ENCODE results near the gene PTK7.
"Not testable (repeated sequence)": the region's sequence is repeated elsewhere in the genome, so short reads cannot be mapped to it uniquely, and the experiment has no call there.

Gene PTK7

DNA sequence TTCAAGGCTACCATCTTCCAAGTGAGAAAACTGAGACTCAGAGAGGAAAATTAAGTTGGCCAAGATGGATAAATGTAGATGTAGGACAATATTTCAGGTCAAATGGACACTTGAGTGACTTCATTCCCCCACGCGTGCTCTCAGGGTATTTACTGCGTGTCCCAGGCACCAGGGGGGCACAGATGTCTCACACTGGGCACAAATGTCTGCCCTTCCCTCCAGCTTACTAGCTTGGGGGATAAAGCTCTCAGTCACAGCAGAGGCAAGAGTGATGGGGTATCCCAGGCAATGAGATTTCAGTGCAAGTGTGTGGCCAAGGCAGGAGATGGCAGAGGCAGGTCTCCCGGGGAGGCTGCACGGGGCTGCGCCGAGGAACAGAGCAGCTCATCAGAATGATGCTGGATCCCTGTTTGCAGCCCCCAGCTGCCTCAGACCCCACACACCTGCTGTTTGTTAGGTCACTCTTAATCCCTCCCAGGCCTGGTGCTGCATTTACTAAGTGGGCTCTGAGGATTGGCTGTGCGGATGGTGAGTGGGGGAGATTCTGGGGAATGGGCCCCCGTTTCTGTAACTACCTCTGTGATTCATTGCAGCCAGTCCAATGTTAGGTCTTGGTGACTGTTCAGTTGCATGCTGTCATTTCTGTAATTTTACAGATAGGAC, 44.1 kb downstream of the PTK7 start:
- no peak for DNase-seq

DNA sequence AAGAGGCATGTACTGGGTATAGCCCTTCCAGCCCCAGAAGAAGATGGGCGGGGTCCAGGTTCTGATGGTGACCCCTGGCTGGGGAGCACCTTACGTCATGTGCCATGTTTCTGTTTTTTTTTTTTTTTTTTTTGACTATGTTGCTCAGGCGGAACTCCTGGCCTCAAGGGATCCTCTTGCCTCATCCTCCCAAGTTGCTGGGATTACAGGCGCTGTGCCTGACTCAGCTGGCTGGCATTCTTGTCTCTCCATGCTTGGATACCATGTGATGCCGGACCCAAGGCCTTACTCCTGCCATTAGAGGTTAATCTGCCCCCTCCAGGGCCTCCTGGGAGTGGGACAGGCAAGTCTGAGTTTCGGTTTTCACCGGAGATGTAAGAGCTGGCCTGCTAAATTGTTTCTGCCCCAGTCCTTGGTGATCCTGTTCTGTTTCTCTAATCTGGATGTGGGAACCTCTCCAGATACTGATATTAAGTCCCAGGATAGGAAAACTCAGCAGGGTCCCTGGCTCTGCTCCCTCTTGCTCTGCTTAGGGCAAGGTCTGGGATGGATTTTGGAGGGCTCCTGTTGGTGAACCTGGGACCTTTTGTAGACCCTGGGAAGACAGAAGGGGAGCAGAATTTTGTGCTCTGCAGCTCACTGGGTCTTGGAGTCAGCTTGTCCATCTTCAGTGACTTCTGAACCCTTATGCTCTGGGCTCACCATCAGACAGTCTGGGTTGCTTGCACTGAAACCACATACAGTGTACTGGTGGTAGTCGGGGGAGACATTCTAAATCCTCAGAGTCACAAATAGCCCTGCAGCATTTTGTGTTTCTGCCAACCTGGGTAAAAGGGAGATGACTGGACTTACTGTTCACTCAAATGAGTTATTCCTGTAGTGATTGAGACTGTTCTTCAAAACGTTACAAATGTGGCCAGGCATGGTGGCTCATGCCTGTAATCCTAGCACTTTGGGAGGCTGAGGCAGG, 45.1 kb downstream of the PTK7 start:
- DNase-seq, result no peak

DNA sequence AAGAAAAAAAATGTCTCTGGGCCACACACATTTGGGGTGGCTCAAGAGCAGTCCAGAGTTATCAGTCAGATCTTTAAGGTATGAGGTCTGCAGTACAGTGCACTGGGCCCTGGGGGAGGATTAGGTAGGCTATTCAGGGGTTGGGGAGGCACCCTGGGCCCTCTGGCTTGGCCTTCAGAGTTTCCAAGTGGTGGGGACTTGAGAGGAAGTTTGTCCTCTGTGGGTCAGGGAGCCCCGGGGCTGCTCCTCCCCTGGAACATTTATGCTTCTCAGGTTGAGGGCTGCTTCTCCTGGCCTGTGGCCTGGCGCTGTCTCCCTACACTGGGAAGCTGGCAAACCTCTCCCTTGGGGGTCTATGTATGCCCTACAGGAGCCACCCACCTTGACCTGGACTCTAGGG, 46.0 kb downstream of the PTK7 start:
- no peak for DNase-seq

GRCh38 chr6:43123461-43124314, 47.6 kb downstream of the PTK7 start:
- no peak for DNase-seq

DNA sequence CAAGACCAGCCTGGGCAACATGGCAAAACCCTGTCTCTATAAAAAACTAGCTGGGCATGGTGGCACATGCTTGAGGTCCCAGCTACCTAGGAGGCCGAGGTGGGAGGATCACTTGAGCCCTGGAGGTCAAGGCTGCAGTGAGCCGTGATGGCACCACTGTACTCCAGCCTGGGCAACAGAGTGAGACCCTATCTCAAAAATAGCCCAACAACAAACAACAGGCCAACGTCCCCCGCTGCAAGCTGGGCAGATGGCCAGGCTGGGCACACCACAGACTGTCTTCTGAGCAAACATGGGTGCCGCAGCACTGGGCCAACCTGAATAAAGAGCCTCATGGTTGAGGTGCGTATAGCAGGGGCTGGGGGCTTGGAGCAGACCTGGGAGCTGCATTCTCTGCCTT, 48.4 kb downstream of the PTK7 start:
- no peak for DNase-seq

DNA sequence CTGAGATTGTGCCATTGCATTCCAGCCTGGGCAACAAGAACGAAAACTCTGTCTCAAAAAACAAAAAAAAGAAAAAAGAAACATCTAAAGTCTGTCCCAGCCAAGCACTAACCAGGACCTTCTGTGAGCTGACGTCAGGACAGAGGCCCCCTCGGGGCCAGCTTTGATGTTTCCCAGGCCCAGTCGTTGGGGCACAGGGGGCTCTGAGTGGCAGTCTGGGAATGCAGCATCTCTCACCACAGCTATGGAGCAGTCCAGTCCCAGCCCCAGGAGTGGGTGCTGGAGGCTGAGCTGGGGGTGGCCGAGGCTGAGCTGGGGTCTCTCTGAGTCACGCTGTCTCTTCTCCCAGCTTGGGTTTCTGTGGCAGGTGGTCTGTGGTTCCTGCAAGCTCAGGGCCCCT, 49.0 kb downstream of the PTK7 start:
- DNase-seq, result no peak

DNA sequence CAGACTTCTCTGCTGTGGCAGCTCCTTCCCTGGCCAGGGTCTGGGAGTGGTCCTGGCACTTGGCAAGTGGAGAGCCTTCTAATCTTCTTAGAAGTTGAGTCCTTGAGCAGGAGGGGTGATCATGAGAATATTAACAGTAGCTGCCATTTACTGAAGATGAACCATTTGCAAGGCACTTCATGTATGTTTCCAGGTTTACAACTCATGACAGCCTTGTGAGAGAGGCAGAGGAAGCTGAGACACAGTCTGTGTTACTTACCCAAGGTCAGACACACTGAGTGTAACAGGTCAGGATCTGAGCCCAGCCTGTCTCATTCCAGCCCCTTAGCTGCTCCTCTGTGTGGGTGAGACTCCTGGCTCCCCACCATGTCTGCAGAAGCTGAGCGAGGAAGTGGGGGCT, 49.4 kb downstream of the PTK7 start:
- DNase-seq, result no peak

DNA sequence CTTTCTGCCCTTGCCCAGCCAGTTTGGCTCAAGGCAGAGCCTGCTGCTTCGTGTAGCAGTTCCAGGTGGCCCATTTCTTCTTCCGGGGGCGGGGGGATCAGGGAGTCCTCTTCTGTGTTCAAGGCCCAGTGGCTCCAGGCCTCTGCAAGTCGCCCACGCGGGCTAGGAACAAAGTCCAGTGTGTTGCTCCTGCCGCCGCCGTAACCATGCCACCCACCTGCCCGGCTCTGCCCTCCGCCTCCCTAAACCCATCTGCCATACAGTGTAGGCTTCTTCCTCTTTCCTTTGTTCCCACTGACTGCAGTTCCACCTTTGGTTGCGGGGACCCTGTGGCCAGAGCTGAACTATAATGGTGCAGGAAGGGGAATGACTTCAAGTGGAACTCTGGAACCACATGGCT, 51.1 kb downstream of the PTK7 start:
- DNase-seq, result no peak

DNA sequence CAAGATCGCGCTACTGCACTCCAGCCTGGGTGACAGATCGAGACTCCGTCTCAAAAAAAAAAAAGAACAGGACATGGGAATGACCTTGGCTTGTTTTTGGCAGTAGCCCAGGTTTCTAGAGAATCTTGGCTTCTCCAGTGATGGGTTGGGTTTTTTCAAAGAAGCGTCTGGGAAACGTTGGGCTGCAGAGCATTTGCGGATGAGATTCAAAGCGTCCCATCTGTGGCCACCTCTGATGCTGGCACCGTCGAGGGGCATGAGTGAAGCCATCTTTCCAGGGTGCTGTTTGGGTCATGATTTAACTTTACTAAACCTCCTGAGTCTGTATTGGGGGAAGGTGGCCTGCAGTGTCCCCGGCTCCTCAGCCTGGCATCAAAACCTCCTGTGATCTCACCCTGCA, 51.8 kb downstream of the PTK7 start:
- DNase-seq, result no peak

- DNase-seq, result no peak
Measured at GRCh38 chr6:43128926-43129325, 52.8 kb downstream of the PTK7 start.

DNA sequence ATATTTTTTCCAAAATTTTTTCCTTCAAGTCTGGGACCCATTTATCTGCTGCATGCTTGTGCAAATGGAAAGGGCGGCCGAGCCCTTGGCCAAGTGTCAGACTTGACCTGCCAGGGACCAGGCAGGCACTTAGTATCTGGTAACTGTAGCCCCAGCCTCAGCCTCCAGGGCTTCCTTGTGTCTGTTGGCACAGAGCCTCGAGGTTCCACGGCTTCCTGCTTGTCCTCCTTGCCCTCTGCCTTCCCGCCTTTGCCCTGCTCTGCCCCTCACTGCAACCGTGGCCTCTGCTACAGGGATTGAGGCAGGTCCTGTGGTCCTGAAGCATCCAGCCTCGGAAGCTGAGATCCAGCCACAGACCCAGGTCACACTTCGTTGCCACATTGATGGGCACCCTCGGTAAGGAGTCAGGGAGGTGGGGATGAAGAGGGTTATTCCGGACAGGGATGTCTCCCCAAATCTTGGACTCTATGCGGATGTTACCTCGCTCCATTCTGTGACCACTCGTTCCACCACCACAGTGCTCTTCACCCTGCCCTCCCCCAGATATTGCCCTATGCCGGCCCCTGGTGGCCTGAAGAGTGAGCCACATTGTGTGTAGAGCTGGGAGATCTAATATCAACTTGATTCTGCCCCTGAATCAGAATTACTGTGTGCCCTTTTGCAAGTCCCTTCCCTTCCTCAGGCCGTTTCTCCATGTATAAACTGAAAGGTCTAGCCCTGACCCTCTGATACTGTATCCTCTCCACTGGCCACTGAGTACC, 53.5 kb downstream of the PTK7 start:
- DNase-seq, result no peak

- no peak for DNase-seq
Measured at GRCh38 chr6:43130429-43130828, 54.3 kb downstream of the PTK7 start.

DNA sequence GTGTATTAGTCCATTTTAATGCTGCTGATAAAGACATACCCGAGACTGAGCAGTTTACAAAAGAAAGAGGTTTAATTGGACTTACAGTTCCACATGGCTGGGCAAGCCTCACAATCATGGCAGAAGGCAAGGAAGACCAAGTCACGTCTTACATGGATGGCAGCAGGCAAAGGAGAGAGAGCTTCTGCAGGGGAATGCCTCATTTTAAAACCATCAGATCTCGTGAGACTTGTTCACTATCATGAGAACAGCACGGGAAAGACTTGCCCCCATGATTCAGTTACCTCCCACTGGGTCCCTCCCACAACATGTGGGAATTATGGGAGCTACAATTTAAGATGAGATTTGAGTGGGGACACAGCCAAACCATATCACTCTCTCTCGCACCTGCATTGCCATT, 55.3 kb downstream of the PTK7 start:
- not testable (repeated sequence) for DNase-seq

DNA sequence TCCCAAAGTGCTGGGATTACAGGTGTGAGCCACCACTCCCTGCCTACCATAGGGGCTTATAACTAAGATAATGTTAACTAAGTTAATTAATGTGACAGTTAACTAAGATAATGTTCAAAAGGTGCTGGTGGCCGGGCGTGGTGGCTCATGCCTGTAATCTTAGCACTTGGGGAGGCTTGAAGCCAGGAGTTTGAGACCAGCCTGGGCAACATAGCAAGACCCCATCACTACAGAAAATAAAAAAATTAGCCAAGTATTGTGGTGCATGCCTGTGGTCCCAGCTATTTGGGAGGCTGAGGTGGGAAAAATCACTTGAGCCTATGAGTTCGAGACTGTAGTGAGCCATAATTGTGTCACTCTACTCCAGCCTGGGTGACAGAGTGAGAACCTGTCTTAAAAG, 62.2 kb downstream of the PTK7 start:
- DNase-seq, result no peak

DNA sequence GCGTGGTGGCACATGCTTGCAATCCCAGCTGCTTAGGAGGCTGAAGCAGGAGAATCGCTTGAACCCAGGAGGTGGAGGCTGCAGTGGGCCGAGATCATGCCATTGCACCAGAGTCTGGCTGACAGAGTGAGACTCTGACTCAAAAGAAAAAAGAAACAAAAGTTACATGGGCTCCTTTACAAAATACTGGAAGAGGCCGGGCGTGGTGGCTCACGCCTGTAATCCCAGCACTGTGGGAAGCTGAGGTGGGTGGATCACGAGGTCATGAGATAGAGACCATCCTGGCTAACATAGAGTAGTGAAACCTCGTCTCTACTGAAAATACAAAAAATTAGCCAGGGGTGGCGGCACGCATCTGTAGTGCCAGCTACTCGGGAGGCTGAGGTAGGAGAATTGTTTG, 63.9 kb downstream of the PTK7 start:
- DNase-seq, result not testable (repeated sequence)

- DNase-seq, result no peak
Measured at GRCh38 chr6:43141644-43142043, 65.5 kb downstream of the PTK7 start.

GRCh38 chr6:43142101-43142500, 66.0 kb downstream of the PTK7 start:
- no peak for DNase-seq

DNA sequence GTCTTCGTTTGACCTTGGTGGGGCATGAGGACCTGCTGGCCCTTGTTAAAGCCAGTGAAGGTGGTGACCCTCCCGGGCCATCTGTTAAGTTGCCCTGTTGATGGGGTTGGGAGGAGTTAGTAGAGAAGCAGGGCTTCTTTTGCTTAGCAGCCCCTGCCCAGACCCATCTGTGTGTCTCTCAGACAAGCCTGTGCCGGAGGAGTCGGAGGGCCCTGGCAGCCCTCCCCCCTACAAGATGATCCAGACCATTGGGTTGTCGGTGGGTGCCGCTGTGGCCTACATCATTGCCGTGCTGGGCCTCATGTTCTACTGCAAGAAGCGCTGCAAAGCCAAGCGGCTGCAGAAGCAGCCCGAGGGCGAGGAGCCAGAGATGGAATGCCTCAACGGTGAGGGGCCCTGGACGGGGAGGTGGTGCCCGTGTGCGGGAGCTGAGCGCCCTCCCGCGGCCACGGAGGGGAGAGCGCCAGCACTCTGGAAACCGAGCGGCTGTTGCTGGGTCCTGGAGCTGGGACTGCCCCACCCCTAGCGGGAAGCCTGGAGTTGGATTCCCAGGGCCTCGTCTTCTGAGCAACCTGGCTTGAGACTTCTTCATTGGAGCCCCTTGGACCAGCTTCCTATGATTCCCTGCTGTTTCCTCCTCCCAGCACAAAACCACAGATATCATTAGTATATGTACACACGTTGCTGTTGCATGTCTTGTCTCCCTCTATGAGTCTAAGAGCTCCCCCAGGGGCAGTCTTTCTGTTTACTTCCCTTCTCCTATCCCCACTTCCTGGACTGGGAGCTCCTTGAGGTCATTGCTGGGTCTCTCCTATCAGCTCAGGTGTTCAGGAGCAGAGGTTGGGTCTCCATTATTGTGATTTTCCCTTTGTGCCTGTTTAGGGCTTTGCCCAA, 67.4 kb downstream of the PTK7 start:
- peak; percentile 42 to 63 (median 59) for DNase-seq

- no peak for DNase-seq
Measured at GRCh38 chr6:43144879-43145278, 68.8 kb downstream of the PTK7 start.

GRCh38 chr6:43146261-43146660, 70.1 kb downstream of the PTK7 start:
- DNase-seq, result no peak
